Right lobe of liver (tissue), 6 donors: ENCODE measurements around the gene CDH13. TPM values are rescaled to one million over a fixed set of nuclear protein-coding genes. Genes with fewer than 3 reads are reported as not detected.

ENCODE experiments used
- ATAC-seq, 4 donors: fragments of 200-7000 bp; cut with Tn5 transposase; one replicate each; pipeline ENCODE4 v1.9.1; 2020; ENCODE audit warnings: mild to moderate bottlenecking in 4 of 4, moderate library complexity in 4 of 4
- DNase-seq, 3 donors: peaks; one replicate each; pipeline ENCODE4 v3.0.0-alpha.2; 2020
- H3K27ac ChIP-seq, 3 donors: fragments of 200-600 bp; one replicate each; pipeline ENCODE4 v1.8.0; 2022
- H3K27me3 ChIP-seq, 2 donors: fragments of 200-600 bp; one replicate each; pipeline ENCODE4 v1.8.0; 2022
- H3K36me3 ChIP-seq, 4 donors: fragments of 200-600 bp; sonication (generic) in 1 of 4; one replicate each; pipeline versions ENCODE4 v1.5.1 to v1.8.0; 2017 to 2022; ENCODE audit warnings: control low read depth in 1 of 4
- H3K4me1 ChIP-seq, 4 donors: fragments of 200-600 bp; sonication (generic) in 1 of 4; one replicate each; pipeline versions ENCODE4 v1.5.1 to v1.8.0; 2017 to 2022; ENCODE audit warnings: control low read depth in 1 of 4
- H3K4me3 ChIP-seq, 3 donors: fragments of 200-600 bp; one replicate each; pipeline ENCODE4 v1.8.0; 2022
- H3K9me3 ChIP-seq, 4 donors: fragments of 200-600 bp; sonication (generic) in 1 of 4; one replicate each; pipeline versions ENCODE4 v1.5.1 to v1.8.0; 2017 to 2022; ENCODE audit warnings: control low read depth in 1 of 4
- POLR2A ChIP-seq: fragments of 450-650 bp; IDR thresholded peaks from one replicate; pipeline ENCODE4 v1.6.1; 2017; ENCODE audit warnings: antibody characterized with exemption, mild to moderate bottlenecking
- WGBS: methylation state at CpG from one replicate; pipeline ENCODE4 v1.1.6; 2018; ENCODE audit warnings: low coverage, low lambda C conversion rate; ENCODE audit not compliant: insufficient coverage; ENCODE audit errors: missing lambda C conversion rate; 5-methylcytosine and 5-hydroxymethylcytosine counted together
- intact Hi-C, 2 donors: fragments of 100-400 bp; cut with DNase I; formaldehyde crosslinking; loops; one replicate each; pipeline versions ENCODE4 v1.11.2 to v1.14.1; 2022
- total RNA-seq, 6 experiments: library from RNA; depleted of rRNA in 2 of 6; stranded (reverse); fragments of >200 nt in 2 of 6; fragmentation: NEBNext Ultra II Directional in 3 of 6; extraction: Animal tissue kit (Norgen Biotek cat#: 25700) in 3 of 6; gene quantifications; one replicate each; pipeline versions ENCODE4 v1.1.0 to v1.2.4, GENCODE V29; 2016 to 2023
- TF ChIP-seq, protein P1 (sequence below), 4 donors: fragments of 200-600 bp in 3 of 4; fragments of 450-650 bp in 1 of 4; IDR thresholded peaks; one replicate each; pipeline versions ENCODE4 v1.5.1 to v1.8.0; 2016 to 2022; ENCODE audit warnings: antibody characterized with exemption in 4 of 4, mild to moderate bottlenecking in 2 of 4
- donor health status: DM: no; HTN: yes; CAD: no.
- donor health status: DM: no; HTN: no; CAD: no.
- donor health status: DM: no; HTN: no; CAD: no.
- donor health status: DM: no; HTN: yes; CAD: no.
- donor health status: DM: no; HTN: yes; CAD: no.

The CDH13 gene
- total RNA-seq, 6 experiments from 2014 or later, result 0.13 to 4.6 (median 0.49) TPM

GRCh38 chr16:83623892-83624291 is 997.1 kb downstream of the CDH13 start:
- 54% methylated on average over 3 of the region's 6 CpGs for WGBS
- no peak for ATAC-seq
- H3K27ac ChIP-seq, result no peak overlapping the region
- DNase-seq, result no peak
- H3K4me1 ChIP-seq, result no peaks in the 10 kb centered on the region
- no peaks in the 10 kb centered on the region for H3K36me3 ChIP-seq
- no peaks in the 10 kb centered on the region for H3K27me3 ChIP-seq
- H3K9me3 ChIP-seq, result no peaks in the 10 kb centered on the region
- no peak overlapping the region for H3K4me3 ChIP-seq
- TF ChIP-seq, protein P1, sequence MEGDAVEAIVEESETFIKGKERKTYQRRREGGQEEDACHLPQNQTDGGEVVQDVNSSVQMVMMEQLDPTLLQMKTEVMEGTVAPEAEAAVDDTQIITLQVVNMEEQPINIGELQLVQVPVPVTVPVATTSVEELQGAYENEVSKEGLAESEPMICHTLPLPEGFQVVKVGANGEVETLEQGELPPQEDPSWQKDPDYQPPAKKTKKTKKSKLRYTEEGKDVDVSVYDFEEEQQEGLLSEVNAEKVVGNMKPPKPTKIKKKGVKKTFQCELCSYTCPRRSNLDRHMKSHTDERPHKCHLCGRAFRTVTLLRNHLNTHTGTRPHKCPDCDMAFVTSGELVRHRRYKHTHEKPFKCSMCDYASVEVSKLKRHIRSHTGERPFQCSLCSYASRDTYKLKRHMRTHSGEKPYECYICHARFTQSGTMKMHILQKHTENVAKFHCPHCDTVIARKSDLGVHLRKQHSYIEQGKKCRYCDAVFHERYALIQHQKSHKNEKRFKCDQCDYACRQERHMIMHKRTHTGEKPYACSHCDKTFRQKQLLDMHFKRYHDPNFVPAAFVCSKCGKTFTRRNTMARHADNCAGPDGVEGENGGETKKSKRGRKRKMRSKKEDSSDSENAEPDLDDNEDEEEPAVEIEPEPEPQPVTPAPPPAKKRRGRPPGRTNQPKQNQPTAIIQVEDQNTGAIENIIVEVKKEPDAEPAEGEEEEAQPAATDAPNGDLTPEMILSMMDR (IDR thresholded peaks at IDR 0.05), result no peak
- TF ChIP-seq POLR2A, result no peak
- intact Hi-C loops, result no loop called here

DNA sequence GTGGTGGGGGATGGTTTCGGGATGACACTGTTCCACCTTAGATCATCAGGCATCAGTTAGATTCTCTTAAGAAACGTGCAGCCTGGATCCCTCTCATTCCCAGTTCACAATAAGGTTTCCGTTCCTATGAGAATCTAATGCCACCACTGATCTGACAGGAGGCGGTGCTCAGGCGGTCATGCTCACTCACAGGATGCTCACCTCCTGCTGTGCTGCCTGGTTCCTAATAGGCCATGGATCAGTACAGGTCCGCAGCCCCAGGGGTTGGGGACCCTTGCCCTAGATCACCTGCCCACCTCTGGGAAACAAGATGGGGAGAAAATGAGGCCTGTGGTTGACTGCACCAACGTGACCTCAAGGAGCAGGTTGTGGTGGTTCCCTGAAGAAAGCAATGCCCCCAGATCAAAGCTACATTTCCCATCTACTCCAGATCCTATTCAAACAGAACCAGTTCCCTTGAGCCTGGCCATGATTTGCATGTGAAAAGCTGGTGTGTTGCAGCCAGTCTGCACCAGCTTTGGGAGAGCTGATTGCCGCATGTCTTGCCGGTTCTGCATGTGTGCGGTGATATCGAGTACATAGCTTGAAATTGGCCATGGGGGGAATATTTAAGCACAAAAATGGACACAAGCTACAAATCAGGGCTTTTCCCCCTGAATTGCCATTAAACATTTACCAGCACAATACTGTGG is 997.8 kb downstream of the CDH13 start:
- intact Hi-C loops, result no loop called here
- 58% methylated on average over 10 of the region's 11 CpGs for WGBS
- Histone ChIP-seq H3K4me1 (no peaks in the 10 kb centered on the region), H3K27me3 (no peaks in the 10 kb centered on the region), H3K4me3 (no peak overlapping the region), H3K36me3 (no peaks in the 10 kb centered on the region), H3K9me3 (no peaks in the 10 kb centered on the region), H3K27ac (no peak overlapping the region)
- no peak for ATAC-seq
- no peak for TF ChIP-seq POLR2A
- TF ChIP-seq, protein P1 (IDR thresholded peaks at IDR 0.05), result no peak
- no peak for DNase-seq

- H3K27me3 ChIP-seq, result no peaks in the 10 kb centered on the region
- no peaks in the 10 kb centered on the region for H3K36me3 ChIP-seq
- TF ChIP-seq, protein P1 (IDR thresholded peaks at IDR 0.05), result no peak
- no peak for TF ChIP-seq POLR2A
- no peak for DNase-seq
- intact Hi-C loops, result no loop called here
- H3K4me3 ChIP-seq, result no peak overlapping the region
- no peaks in the 10 kb centered on the region for H3K4me1 ChIP-seq
- WGBS, result 91% methylated on average over 8 of the region's 13 CpGs
- H3K27ac ChIP-seq, result no peak overlapping the region
- ATAC-seq, result no peak
- no peaks in the 10 kb centered on the region for H3K9me3 ChIP-seq
Observed at GRCh38 chr16:83626204-83626603, 999.4 kb downstream of the CDH13 start.

DNA sequence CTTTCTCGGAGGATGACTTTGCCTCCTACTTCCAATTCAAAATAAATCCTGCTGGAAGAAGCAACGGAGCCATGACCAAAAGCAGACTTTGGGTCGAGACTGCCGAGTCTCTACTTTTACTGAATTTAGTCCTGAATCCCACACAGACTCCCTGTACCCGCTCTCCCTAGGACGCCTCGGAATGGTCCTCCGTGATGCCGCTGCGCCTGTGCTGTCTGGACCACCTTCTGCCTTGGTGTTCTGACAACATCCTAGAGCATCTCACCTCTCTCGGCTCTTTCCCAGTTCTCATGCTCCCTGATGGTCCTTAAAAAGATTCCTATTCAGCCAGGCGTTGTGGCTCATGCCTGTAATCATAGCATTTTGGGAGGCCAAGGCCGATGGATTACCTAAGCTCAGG is 999.9 kb downstream of the CDH13 start:
- Histone ChIP-seq H3K4me1 (no peaks in the 10 kb centered on the region), H3K27ac (no peak overlapping the region), H3K36me3 (no peaks in the 10 kb centered on the region), H3K9me3 (no peaks in the 10 kb centered on the region), H3K4me3 (no peak overlapping the region), H3K27me3 (no peaks in the 10 kb centered on the region)
- 55% methylated on average over 6 of the region's 13 CpGs for WGBS
- ATAC-seq (no peak), DNase-seq (no peak)
- intact Hi-C loops, result no loop called here
- TF ChIP-seq, protein P1 (IDR thresholded peaks at IDR 0.05), result no peak
- no peak for TF ChIP-seq POLR2A
